Activated T-cell treated with anti-CD3 and anti-CD28 coated beads, Interleukin-2, amount 50 U/mL, for 24 hours (primary cell): ENCODE data around the gene SPACA4.

Source experiments
- DNase-seq: peaks from one replicate; pipeline ENCODE4 v3.0.0-alpha.2; 2020
- H3K27ac Mint-ChIP-seq: 2 replicates; pipeline ENCODE4 v1.8.0; 2020; ENCODE audit warnings: mild to moderate bottlenecking, mixed read lengths
- H3K27me3 Mint-ChIP-seq: 2 replicates; pipeline ENCODE4 v1.8.0; 2020; ENCODE audit warnings: mixed read lengths
- H3K36me3 Mint-ChIP-seq: 2 replicates; pipeline ENCODE4 v1.8.0; 2020; ENCODE audit warnings: low read depth, mixed read lengths
- H3K4me1 Mint-ChIP-seq: 2 replicates; pipeline ENCODE4 v1.8.0; 2020; ENCODE audit warnings: low read depth, mixed read lengths
- H3K4me3 Mint-ChIP-seq: 2 replicates; pipeline ENCODE4 v1.8.0; 2020; ENCODE audit warnings: mild to moderate bottlenecking, moderate library complexity, mixed read lengths
- H3K9me3 Mint-ChIP-seq: 2 replicates; pipeline ENCODE4 v1.8.0; 2020; ENCODE audit warnings: mixed read lengths

SPACA4 gene

DNA sequence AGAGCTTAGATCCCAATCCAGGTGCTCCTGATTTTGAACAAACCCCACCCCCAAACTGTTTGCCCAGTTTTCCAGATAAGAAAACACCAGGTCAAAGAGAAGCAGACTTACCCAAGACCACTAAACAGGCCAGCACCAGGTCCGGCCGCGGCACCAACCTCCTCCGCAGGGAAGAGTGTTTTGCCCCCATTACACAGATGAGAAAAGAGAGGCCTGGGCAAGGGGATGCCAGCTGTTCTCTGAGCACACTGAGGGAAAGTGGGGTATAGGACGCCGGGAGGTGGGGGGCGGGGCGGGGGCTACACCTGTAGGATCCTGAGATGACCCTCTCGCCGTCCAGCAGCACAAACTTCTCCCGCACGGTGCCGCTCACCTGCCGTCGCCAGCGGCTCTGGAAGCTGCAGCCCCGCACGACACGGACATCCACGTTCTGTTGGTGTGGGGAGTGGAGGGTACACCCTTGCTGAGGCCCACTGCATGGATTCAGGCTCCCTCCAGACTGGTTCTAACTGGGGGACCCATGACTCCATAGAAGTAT lies 3.1 kb downstream of the SPACA4 start:
- Mint-ChIP-seq H3K27ac (no peak overlapping the region), H3K4me1 (peaks cover 4% of the 10 kb centered on the region), H3K4me3 (no peak overlapping the region), H3K9me3 (no peaks in the 10 kb centered on the region), H3K27me3 (no peaks in the 10 kb centered on the region), H3K36me3 (peaks cover 18% of the 10 kb centered on the region)
- no peak for DNase-seq

DNA sequence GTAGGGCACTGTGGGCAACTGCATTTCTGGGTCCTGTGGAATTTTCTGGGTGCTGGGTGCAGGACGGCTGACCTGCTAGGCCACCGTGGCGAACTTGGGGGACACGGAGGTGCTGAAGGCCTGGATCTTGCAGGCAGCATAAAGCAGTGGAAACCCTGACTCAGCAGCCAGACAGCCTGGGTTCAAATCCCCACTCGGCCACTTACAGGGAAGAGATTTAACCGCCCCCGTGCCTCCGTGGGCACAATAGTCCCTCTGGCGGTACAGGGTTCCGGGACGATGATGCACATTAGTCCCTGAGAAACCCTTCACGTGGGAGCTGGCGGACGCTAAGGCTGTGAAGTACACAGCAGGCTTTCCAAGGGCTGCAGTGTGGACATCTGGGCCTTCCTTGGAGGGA lies 5.3 kb downstream of the SPACA4 start:
- DNase-seq, result no peak
- peaks cover 40% of the 10 kb centered on the region for H3K36me3 Mint-ChIP-seq
- peak overlapping the region; percentile 71 for H3K27ac Mint-ChIP-seq
- no peak overlapping the region for H3K4me3 Mint-ChIP-seq
- no peaks in the 10 kb centered on the region for H3K27me3 Mint-ChIP-seq
- H3K9me3 Mint-ChIP-seq, result no peaks in the 10 kb centered on the region
- H3K4me1 Mint-ChIP-seq, result peaks cover 19% of the 10 kb centered on the region

DNA sequence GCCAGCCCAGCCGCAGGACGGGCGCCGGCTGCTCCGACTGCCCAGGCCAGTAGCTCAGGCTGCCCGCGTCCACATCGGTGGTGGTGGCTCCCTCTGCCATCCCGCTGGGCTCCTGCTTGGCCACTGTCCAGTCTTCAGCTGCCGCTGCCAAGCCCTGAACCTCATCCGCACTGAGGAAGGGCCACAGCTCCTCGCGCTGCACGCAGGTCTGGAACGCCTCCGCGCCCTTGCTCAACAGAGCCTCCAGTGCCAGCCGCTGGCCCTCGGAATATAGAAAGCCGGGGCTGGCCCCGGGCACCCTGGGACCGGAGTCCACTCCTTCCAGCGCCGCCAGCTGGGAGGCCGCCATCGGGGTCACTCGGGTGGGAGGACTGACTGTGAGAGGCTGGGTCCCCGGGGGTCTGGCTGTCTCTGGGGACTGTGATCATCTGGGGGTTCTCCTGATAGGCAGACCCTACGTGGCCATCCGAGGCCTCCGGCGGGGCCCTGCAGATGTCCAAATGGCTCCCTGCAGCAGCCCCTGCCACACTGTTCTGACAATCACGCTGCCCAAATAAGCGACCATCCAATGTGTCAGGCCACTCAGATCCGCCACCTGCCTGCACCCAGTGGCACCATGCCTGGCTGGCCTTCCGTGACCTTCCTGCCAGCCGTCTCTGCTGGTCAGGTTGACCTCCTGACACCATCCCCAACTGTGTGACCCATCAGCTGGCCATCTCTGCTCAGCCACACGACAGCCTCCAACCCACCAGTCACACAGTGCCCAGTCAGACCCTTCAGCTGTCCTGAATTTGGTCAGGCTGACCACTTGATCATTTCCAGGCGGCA lies 6.7 kb downstream of the SPACA4 start:
- Mint-ChIP-seq H3K27ac (peak overlapping the region; percentile 85), H3K36me3 (peaks cover 54% of the 10 kb centered on the region)

DNA sequence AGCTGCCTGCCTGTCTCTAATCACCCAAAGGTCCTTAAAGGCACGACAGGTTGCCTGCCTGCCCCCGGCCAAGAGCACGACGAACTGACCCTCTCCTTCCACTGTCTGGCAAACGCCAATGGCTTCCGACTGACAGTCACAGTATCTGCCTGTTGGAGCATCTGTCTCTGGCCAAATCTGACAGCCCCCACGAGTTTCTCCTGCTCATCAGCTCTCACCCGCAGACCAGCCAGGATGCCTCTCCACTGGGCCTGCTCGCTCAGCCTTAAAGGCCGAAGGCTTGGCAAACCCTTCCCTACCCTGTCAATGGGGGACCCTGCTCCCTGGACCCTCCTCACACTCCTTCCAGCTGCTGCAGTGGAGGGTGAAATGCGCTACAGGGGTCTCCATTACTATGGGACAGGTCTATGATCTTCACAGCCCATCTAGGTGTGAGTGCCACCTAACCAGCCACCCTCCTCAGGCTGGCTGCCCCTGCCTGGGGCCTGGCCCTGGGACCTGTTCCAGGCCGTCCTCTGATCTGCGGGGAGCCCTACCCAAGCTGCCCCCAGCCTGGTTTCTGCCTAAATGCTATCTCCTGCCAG lies 7.4 kb downstream of the SPACA4 start:
- peak; percentile 61 for DNase-seq
- Mint-ChIP-seq H3K4me1 (peaks cover 20% of the 10 kb centered on the region), H3K27ac (peak overlapping the region; percentile 85), H3K9me3 (no peaks in the 10 kb centered on the region), H3K36me3 (peaks cover 61% of the 10 kb centered on the region), H3K4me3 (peak overlapping the region; percentile 28), H3K27me3 (no peaks in the 10 kb centered on the region)

More for the DNA sequence above, 6.7 kb downstream of the SPACA4 start:
- no peaks in the 10 kb centered on the region for H3K9me3 Mint-ChIP-seq
- peaks cover 23% of the 10 kb centered on the region for H3K4me1 Mint-ChIP-seq
- no peaks in the 10 kb centered on the region for H3K27me3 Mint-ChIP-seq
- no peak for DNase-seq
- no peak overlapping the region for H3K4me3 Mint-ChIP-seq

DNA sequence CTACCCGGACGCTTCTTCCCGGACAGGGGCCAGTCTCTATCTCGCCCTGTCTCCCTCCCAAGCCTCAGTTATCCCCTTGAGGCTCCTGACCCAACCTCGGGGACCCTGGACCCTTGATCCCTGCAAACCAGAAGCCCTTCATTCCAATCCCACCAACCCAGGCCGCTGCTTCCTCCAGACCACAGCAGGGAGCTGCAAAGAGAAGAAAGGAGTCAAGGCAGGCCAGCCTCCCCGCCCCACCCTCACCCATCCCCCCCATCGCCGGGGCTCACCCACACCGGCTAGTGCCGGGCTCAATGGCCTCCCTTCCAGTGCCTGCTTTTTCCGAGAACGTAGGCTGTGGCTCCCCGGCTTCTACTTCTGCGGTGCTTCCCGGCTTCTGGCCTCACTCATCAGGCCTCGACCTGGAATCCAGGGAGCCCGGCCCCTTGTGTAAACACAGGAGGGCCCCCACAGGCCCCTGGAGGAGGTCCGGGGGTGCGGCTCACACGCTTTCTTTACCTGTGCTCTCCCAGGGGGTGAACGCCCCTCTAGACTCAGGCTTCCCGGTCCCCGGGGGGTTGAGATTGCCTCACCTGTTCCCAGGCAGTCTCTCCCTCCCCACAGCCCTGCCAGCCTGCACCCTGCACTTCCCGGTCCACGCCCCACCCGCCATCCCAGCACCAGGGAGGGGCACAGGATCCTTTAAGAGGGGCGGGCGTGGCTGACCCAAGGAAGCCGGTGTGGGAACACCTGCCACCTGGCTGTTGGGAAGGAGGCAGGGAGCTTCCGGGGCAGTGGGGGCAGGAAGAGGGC lies 8.1 kb downstream of the SPACA4 start, which contains the start of gene FAM83E:
Gene FAM83E, minus strand, starts transcription at position 641 of the 795 bp plus-strand sequence. CDS start 1,704 bp downstream, outside the sequence.
- H3K4me3 Mint-ChIP-seq, result peak within 1 kb of the TSS; percentile 98
- peaks cover 22% of the 10 kb centered on the region for H3K4me1 Mint-ChIP-seq
- H3K27ac Mint-ChIP-seq, result peak within 1 kb of the TSS; percentile 99
- DNase-seq, result peak; percentile 60
- no peaks in the 10 kb centered on the region for H3K9me3 Mint-ChIP-seq
- peaks cover 67% of the 10 kb centered on the region for H3K36me3 Mint-ChIP-seq
- no peaks in the 10 kb centered on the region for H3K27me3 Mint-ChIP-seq

DNA sequence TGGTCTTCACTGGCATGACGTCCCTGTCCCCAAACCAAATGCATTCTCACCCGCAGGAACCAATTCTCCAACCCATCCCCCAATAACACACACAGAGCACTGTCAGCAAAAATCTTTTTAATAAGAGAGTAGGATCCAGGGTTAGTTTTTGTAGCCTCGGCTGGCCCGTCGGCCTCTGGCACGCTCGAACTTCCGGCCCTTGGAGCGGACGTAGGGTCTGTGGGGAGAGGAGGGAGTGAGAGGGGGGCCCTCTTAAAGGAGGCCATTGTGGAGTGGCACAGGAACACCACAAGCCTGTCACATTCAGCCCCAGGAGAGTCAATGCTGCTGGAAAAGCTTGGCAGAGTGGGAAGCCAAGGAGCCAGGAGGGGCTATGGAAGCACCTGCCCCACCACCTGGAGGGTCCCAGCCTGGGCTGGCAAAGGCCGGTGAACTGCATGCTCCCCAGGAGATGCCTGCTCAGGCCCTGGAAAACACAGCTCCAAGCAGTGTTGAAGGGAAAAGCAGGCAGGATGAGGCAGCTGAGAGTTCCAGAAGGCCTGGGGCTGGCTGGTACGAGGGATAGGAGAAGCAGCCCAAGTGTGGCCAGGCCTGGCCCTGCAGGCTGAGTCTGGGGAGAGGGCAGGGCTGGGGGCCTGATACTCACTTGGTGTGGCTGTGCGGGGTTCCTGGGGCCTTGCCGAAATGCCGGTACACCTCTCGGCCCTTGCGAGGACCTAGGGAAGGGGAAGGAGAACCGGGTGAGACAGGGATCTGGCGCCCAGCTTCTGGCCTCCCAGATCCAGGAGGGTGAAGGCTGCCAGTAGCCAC lies 8.9 kb downstream of the SPACA4 start:
- Mint-ChIP-seq H3K9me3 (no peaks in the 10 kb centered on the region), H3K4me3 (peak overlapping the region; percentile 98), H3K4me1 (peaks cover 29% of the 10 kb centered on the region), H3K27me3 (no peaks in the 10 kb centered on the region), H3K36me3 (peaks cover 75% of the 10 kb centered on the region), H3K27ac (peak overlapping the region; percentile 99)
- no peak for DNase-seq

DNA sequence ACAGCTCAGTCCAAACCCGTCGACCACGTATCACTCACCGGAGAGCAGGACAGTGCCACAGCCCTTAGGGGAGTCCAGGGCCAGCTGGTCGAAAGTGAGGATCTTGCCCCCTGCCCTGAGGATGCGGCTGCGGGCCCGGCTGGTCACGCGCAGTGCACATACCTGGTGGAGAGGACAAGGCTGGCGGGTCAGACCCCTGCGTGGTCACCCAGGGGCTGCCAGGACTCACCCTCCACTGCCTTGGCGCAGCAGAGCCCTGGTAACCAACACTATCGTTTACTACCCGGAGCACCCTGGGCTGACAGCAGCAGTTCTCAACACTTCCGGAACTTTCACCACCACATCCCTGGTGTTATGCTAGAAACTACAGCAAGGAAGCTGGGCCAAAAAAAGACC lies 9.5 kb downstream of the SPACA4 start:
- DNase-seq, result no peak
- H3K4me1 Mint-ChIP-seq, result peaks cover 29% of the 10 kb centered on the region
- no peaks in the 10 kb centered on the region for H3K27me3 Mint-ChIP-seq

DNA sequence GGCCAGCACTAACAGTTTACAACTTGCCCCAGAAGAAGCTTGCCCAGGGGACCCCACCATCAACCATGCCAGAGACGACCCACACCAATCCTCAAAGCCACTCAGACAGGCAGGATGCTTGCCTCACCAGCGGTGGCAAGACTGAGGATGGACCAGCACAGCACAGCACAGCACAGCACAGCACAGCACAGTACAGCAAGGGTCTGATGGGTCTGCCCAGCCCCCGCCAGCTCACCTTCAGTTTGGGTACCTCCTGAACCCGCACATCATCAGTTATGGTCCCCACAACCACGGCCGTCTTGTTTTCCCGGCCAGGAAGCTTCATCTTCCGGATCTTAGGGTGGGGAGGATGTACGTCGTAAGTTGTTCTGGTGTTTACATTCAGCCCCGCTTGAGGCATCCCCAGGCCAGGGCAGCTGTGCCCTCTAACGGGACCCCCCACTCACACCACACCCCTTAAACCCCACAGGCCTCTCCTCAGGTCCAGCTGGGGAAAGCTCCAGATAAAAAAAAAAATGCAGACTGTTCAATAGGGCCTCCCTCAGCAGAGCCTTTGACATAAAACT lies 10.0 kb downstream of the SPACA4 start:
- Mint-ChIP-seq H3K36me3 (peaks cover 80% of the 10 kb centered on the region), H3K27ac (peak overlapping the region; percentile 99), H3K4me3 (peak overlapping the region; percentile 98)

More for the DNA sequence above, 9.5 kb downstream of the SPACA4 start:
- Mint-ChIP-seq H3K36me3 (peaks cover 75% of the 10 kb centered on the region), H3K4me3 (peak overlapping the region; percentile 98), H3K9me3 (no peaks in the 10 kb centered on the region), H3K27ac (peak overlapping the region; percentile 99)

DNA sequence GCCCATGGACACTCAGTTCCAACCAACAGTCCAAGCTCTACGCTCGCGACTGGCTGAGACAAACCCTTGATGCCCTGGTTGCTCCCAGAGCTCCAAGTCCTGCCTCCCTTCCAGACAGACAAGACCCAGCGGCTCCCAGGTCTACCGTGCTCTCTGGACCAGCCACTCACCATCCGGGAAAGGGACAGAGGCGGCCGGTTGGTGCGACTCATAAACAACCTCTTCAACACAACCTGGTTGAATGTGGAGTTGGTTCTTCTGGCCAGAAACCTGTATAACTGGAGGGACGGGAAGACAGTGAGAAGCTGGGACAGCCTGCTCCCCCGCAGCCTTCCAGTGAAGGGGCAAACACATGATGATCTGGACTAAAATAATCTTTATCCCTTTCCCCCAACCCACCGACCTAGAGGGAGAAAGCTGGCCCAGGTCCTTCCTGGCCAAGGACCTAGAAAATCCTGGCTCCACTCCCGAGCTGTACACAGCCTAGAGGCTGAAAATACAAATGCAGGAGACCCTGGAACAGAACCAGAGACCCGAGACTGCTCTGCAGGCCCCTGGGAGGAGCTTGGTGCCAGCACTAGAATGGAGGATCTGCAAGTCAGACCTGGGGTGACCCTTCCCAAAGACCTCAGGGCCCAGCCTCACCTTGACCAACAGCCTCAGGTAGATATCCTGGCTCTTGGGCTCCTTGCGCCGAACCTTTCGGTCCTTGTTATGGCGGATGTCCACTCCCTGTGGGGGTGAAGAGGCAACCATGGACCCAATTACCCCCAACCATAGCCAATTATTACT lies 10.8 kb downstream of the SPACA4 start:
- no peak for DNase-seq
- H3K36me3 Mint-ChIP-seq, result peaks cover 81% of the 10 kb centered on the region
- peak overlapping the region; percentile 99 for H3K27ac Mint-ChIP-seq

More for the DNA sequence above, 10.0 kb downstream of the SPACA4 start:
- H3K4me1 Mint-ChIP-seq, result peaks cover 32% of the 10 kb centered on the region
- no peaks in the 10 kb centered on the region for H3K9me3 Mint-ChIP-seq
- DNase-seq, result no peak
- H3K27me3 Mint-ChIP-seq, result no peaks in the 10 kb centered on the region

DNA sequence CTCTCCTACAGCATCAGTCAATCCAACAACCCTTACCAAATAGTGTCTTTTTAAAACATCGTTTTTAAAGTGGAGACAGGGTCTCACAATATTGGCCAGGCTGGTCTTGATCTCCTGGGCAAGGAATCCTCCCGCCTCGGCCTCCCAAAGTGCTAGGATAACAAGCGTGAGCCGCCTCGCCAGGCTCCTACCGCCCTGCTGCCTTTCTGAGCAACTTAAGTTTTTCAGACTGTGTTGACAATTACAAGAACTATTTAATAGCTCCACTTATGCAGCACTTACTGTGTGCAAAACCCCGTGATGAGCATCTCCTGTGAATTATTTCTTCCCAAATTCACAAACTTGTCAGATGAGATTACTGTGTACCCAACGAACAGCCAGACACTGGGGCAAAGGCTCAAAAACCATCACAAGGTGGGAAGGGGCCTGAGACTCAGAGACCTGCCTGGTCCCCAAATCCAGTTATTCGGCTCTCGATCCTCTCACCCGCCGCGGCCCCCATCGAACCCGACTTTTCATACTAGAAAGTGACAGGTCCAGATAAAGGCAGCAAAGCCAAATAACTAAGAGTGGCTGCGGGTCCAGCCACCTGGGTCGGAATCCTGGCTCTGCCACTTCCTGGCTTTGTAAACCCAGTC lies 11.9 kb downstream of the SPACA4 start:
- H3K4me3 Mint-ChIP-seq, result peak overlapping the region; percentile 98
- H3K4me1 Mint-ChIP-seq, result peaks cover 41% of the 10 kb centered on the region
- no peaks in the 10 kb centered on the region for H3K9me3 Mint-ChIP-seq
- peaks cover 85% of the 10 kb centered on the region for H3K36me3 Mint-ChIP-seq
- H3K27me3 Mint-ChIP-seq, result no peaks in the 10 kb centered on the region
- H3K27ac Mint-ChIP-seq, result peak overlapping the region; percentile 99
- DNase-seq, result no peak

More for the DNA sequence above, 10.8 kb downstream of the SPACA4 start:
- peaks cover 37% of the 10 kb centered on the region for H3K4me1 Mint-ChIP-seq
- H3K4me3 Mint-ChIP-seq, result peak overlapping the region; percentile 98
- no peaks in the 10 kb centered on the region for H3K9me3 Mint-ChIP-seq
- no peaks in the 10 kb centered on the region for H3K27me3 Mint-ChIP-seq

DNA sequence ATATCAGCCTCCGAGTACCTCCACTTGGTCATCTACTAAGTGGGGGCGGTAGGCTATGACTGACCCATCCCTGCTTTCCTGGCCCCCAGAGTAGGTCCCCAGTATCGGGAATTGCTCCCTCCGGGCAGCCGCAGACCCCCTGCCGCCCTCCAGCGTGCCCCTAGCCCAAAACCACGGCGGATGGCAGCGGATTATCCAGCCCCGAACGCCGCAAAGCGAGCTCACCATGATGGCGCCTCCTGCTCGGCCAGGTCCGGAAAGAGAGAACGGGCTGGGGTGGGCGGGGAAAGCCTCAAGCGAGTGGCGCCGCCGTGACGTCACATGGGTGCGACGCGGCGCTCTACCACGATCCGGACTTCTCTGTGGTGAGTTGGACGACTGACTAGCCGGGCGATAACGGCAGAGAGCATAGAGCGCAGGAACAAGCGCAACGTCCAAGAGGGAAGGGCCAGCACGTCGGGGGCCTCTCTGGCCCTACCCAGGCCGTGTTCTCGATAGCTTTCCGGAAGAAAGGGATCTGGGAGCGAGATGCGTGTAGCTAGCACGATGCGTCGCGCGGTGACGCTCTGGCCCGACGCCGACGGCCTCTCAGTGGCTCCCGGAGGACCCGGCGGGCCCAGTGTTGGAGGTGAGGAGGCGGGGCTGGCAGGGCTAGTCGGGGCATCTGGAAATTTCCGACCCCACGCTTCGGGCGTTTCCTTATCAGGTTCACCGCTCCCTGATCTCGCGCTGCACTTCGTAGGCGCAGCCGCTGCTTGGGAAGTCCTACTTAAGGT lies 12.6 kb downstream of the SPACA4 start, which contains the start of the genes RPL18 and SPHK2:
Gene RPL18, minus strand, starts transcription at position 263 of the 776 bp plus-strand sequence. Its CDS starts 35 bp downstream, at position 228.
Gene SPHK2, plus strand, starts transcription at position 591 of the 776 bp plus-strand sequence. CDS start 1,009 bp downstream, outside the sequence.
- Mint-ChIP-seq H3K4me1 (peaks cover 47% of the 10 kb centered on the region), H3K36me3 (peaks cover 84% of the 10 kb centered on the region), H3K27me3 (no peaks in the 10 kb centered on the region)

More for the DNA sequence above, 12.6 kb downstream of the SPACA4 start, which contains the start of the genes RPL18 and SPHK2:
- peak; percentile 97 for DNase-seq
- Mint-ChIP-seq H3K27ac (peak within 1 kb of the TSS; percentile 99), H3K4me3 (peak within 1 kb of the TSS; percentile 98), H3K9me3 (no peaks in the 10 kb centered on the region)
